DND-41 (cell line): Measurements from ENCODE around the gene CIAO3.

Experiments
- EZH2 ChIP-seq: IDR thresholded peaks from 3 replicates; pipeline ENCODE4 v1.6.1; 2012; ENCODE audit warnings: borderline replicate concordance, low read depth, mild to moderate bottlenecking, moderate library complexity, low read length, inconsistent platforms; ENCODE audit not compliant: severe bottlenecking
- TF ChIP-seq, protein P1 (sequence below): IDR thresholded peaks from 2 replicates; pipeline ENCODE4 v1.5.1; 2012; ENCODE audit warnings: borderline replicate concordance, low read length, moderate library complexity, mild to moderate bottlenecking; ENCODE audit not compliant: poor library complexity, severe bottlenecking; ENCODE audit errors: extremely low read depth

DNA sequence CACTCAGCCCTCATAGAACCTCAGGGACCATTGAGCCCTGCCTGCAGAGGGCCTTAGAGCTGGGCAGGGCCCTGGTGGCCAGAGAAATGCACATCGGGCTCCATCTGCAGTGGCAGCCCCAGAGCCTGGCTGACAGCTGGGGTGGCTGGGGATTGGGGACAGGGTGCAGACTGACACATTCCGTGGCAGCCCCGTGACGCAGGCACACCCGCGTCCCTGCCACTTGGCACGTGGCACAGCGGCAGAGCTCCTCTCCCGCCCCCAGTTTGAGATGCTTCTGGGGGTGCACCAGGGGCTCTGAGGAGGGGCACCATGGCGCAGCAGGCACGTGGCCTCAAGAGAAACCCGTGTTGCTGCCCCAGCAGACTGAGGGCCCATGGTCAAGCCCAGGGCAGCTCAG is 37.4 kb downstream of the CIAO3 start:
- TF ChIP-seq, protein P1, sequence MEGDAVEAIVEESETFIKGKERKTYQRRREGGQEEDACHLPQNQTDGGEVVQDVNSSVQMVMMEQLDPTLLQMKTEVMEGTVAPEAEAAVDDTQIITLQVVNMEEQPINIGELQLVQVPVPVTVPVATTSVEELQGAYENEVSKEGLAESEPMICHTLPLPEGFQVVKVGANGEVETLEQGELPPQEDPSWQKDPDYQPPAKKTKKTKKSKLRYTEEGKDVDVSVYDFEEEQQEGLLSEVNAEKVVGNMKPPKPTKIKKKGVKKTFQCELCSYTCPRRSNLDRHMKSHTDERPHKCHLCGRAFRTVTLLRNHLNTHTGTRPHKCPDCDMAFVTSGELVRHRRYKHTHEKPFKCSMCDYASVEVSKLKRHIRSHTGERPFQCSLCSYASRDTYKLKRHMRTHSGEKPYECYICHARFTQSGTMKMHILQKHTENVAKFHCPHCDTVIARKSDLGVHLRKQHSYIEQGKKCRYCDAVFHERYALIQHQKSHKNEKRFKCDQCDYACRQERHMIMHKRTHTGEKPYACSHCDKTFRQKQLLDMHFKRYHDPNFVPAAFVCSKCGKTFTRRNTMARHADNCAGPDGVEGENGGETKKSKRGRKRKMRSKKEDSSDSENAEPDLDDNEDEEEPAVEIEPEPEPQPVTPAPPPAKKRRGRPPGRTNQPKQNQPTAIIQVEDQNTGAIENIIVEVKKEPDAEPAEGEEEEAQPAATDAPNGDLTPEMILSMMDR = no peak
- TF ChIP-seq EZH2 = no peak
